Right lobe of liver (tissue), 4 donors: ENCODE data around the gene PACS2.

Source experiments
- POLR2A ChIP-seq: fragments of 450-650 bp; IDR thresholded peaks from one replicate; pipeline ENCODE4 v1.6.1; 2017; ENCODE audit warnings: antibody characterized with exemption, mild to moderate bottlenecking
- TF ChIP-seq, protein P1 (sequence below), 4 donors: fragments of 200-600 bp in 3 of 4; fragments of 450-650 bp in 1 of 4; IDR thresholded peaks; one replicate each; pipeline versions ENCODE4 v1.5.1 to v1.8.0; 2016 to 2022; ENCODE audit warnings: antibody characterized with exemption in 4 of 4, mild to moderate bottlenecking in 2 of 4
- donor health status: DM: no; HTN: no; CAD: no.
- donor health status: DM: no; HTN: no; CAD: no.
- donor health status: DM: no; HTN: yes; CAD: no.

DNA sequence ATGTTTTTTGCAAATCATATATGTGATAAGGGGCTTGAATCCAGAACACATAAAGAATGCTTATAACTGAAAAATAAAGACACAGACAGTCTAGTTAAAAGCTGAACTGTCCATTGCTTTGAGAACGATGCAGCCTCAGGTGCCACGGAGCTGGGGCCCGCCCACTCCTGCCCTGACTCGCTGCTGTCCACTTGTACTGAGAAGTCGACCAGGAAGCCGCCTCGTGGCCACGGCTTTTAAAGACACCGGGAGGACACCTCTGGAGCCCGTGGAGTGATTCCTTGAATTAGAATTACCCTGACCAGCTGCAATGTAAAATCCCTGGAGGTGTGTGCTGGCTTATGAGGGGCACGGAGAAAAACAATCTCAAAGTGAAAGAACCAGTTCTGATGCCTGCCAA lies 59.8 kb downstream of the PACS2 start:
- TF ChIP-seq, protein P1, sequence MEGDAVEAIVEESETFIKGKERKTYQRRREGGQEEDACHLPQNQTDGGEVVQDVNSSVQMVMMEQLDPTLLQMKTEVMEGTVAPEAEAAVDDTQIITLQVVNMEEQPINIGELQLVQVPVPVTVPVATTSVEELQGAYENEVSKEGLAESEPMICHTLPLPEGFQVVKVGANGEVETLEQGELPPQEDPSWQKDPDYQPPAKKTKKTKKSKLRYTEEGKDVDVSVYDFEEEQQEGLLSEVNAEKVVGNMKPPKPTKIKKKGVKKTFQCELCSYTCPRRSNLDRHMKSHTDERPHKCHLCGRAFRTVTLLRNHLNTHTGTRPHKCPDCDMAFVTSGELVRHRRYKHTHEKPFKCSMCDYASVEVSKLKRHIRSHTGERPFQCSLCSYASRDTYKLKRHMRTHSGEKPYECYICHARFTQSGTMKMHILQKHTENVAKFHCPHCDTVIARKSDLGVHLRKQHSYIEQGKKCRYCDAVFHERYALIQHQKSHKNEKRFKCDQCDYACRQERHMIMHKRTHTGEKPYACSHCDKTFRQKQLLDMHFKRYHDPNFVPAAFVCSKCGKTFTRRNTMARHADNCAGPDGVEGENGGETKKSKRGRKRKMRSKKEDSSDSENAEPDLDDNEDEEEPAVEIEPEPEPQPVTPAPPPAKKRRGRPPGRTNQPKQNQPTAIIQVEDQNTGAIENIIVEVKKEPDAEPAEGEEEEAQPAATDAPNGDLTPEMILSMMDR (IDR thresholded peaks at IDR 0.05): no peak
- no peak for TF ChIP-seq POLR2A
